HTR-8/SVneo (cell line): ENCODE measurements around the gene VTA1.

Experiments used
- DNase-seq: peaks from one replicate; pipeline ENCODE4 v3.0.0; 2011; ENCODE audit warnings: low spot score, mixed read lengths; ENCODE audit not compliant: insufficient read length
- FAIRE-seq: peaks from 2 replicates; lab custom pipeline; 2011; peaks lifted over from hg19 to GRCh38; lab: Jason Lieb, UNC

Gene VTA1

DNA sequence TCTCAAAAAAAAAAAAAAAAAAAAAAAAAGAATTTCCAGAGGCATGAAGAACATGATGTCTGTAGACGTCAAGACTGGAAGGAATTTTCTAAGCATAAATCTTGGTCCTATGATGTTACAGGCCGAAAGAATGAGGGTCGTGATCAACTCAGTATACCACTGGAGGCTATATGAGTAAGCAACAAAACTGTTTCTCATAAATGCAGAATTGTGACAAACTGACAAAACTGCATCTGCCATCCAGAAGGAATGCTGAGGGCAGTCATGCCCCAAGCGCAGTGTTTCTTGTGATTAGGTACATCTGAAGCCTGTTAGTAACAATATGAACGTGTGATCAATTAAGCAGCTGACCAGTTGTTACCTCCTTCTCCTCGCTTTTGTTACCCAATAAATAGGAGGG lies 111.2 kb downstream of the VTA1 start:
- no peak for FAIRE-seq
- DNase-seq: no peak

- DNase-seq: no peak
- no peak for FAIRE-seq
These were observed 111.7 kb downstream of the VTA1 start for GRCh38 chr6:142258757-142259156.

DNA sequence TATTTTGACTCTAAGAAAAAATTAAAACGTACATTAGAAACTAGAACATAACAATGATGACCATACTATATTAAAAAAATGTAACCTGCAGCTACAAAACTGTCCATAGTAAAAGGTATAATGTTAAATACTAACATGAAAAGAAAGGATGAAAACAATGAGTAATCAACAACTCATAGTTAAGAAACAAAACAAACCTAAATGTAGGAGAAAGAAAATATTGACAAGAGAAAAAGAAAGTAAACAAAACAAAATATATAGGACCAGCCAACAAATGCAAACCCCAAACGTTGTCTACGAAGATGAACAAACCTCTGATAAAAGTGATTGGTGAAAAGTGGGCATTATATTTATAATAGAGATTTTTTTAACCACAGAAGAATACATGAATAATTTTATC lies 113.7 kb downstream of the VTA1 start:
- DNase-seq: no peak
- FAIRE-seq: no peak

DNA sequence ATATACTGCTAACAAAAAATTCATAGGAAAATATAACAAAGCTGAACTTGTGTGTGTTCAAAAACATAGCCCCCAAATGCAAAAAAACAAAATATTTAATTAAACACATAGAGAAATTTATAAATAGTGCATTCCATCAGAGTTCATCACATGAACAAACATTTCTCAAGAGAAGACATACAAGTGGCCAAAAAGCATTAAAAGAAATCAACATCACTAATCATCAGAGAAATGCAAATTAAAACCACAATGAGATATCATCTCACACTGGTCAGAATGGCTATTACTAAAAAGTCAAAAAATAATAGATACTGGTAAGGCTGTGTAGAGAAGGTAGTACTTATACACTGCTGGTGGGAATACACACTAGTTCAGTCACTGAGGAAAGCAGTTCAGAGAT lies 115.2 kb downstream of the VTA1 start:
- DNase-seq: no peak
- no peak for FAIRE-seq

DNA sequence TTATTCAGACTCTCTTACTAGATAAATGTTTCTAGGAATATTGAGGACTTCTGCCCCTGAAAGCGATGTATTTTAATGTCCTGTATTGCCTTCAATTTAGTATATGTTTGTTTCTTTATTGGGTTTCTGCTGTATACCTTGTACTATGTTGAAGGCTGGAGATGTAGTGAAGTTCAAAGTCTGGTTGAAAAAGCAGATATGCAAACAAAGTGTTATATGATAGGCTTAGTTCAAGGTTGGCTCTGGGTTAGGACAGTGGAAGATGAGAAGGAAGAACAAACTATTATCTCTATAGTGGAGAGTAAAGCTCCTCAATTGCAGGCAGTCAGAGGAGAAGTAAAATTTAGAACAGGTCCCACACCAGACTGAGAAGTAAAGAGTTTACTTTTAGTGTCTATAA lies 118.4 kb downstream of the VTA1 start:
- DNase-seq: no peak
- peak; percentile 42 for FAIRE-seq

- FAIRE-seq: no peak
- DNase-seq: no peak
These were observed 119.0 kb downstream of the VTA1 start for GRCh38 chr6:142266060-142266459.

GRCh38 chr6:142271476-142271875 lies 124.4 kb downstream of the VTA1 start:
- DNase-seq (no peak), FAIRE-seq (no peak)
